Measurements from ENCODE around the gene GKN2.

Gene GKN2

DNA sequence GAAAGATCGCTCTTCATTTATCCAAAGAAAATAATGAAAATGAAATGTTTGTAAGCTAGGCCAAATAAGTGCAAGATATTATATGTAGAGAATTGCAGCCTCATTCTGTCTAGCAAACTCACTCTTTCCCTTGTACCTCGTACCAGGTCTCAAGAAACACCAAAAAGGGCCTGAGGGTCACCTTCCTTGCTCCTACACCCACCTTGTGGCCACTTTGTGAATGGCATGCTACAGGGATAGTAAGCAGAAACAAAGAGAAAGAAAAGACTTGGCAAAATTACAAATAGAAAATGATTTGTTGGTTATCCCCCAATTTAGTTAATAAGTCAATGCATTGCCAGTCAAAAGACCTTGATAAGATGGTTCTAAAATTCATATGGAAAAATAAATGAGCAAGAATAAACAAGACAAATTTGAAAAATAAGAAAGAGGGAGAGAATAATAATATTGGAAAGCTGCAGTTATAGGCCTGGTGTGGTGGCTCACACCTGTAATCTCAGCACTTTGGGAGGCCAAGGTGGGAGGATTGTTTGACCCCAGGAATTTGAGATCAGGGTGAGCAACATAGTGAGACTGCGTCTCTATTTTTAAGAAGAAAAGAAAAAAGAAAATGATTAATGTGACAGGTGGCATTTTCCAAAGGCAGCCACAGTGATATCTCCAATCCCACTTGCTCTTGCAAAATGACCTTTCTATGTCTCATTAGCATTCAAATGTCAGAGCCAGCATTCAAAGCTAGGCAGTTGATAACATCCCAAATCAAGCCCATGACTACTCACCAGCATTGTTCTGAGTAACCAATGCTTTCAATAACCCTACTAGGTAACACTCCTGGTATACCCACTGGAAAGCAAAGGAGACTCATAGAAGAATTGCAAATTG is 42.7 kb downstream of the GKN2 start:
- ChIA-PET CTCF (interaction anchor here (0.8 to 4.5 kb wide), 19 partner anchors 10 to 446 kb away, joined by 3 to 32 read pairs (median 4); no protein-coding TSS in a partner anchor), POLR2A (no interaction called here)
- 0% methylated on average over 1 of the region's 3 CpGs for WGBS (ENCODE audit: insufficient coverage)
- H3K9me3 ChIP-seq (ENCODE audit: control extremely low read depth in 1 of 5, control insufficient read depth in 4 of 5, insufficient read depth in 2 of 5, low read depth in 1 of 5, low read length in 4 of 5) = no peaks in the 10 kb centered on the region
- H3K27me3 ChIP-seq (replicated peaks in 2 of 5; ENCODE audit: control insufficient read depth in 4 of 5, insufficient read depth in 5 of 5, low read length in 4 of 5) = no peaks in the 10 kb centered on the region
- H3K36me3 ChIP-seq (ENCODE audit: control insufficient read depth in 4 of 4, insufficient read depth in 4 of 4, low read length in 3 of 4) = no peaks in the 10 kb centered on the region
- H3K27ac ChIP-seq (ENCODE audit: insufficient read depth in 1 of 2, low read depth in 1 of 2, low read length in 2 of 2, poor library complexity in 1 of 2, severe bottlenecking in 2 of 2) = no peak overlapping the region
- peak; percentile 85 to 91 (median 88) for DNase-seq
- H3K4me3 ChIP-seq (ENCODE audit: control insufficient read depth in 1 of 7, extremely low read depth in 1 of 7, insufficient read depth in 4 of 7, low read depth in 2 of 7, low read length in 6 of 7) = no peak overlapping the region
- H3K4me1 ChIP-seq (ENCODE audit: control extremely low read depth in 1 of 4, control insufficient read depth in 4 of 4, insufficient read depth in 4 of 4, low read length in 3 of 4) = peaks cover 11 to 74% (median 65%) of the 10 kb centered on the region in 4 experiments

GRCh38 chr2:68908392-68908970 is 44.2 kb downstream of the GKN2 start:
- Histone ChIP-seq H3K4me3 (ENCODE audit: control insufficient read depth in 1 of 7, extremely low read depth in 1 of 7, insufficient read depth in 4 of 7, low read depth in 2 of 7, low read length in 6 of 7) (peak overlapping the region in 3 of 7 experiments; percentile 5 to 54 (median 52)), H3K27ac (ENCODE audit: insufficient read depth in 1 of 2, low read depth in 1 of 2, low read length in 2 of 2, poor library complexity in 1 of 2, severe bottlenecking in 2 of 2) (peak overlapping the region in 1 of 2 experiments; percentile 69), H3K36me3 (ENCODE audit: control insufficient read depth in 4 of 4, insufficient read depth in 4 of 4, low read length in 3 of 4) (no peaks in the 10 kb centered on the region), H3K4me1 (ENCODE audit: control extremely low read depth in 1 of 4, control insufficient read depth in 4 of 4, insufficient read depth in 4 of 4, low read length in 3 of 4) (peaks cover 11 to 61% (median 53%) of the 10 kb centered on the region in 4 experiments), H3K9me3 (ENCODE audit: control extremely low read depth in 1 of 5, control insufficient read depth in 4 of 5, insufficient read depth in 2 of 5, low read depth in 1 of 5, low read length in 4 of 5) (no peaks in the 10 kb centered on the region), H3K27me3 (replicated peaks in 2 of 5; ENCODE audit: control insufficient read depth in 4 of 5, insufficient read depth in 5 of 5, low read length in 4 of 5) (no peaks in the 10 kb centered on the region)
- 2% methylated on average over 4 of the region's 5 CpGs for WGBS (ENCODE audit: insufficient coverage)
- ChIA-PET POLR2A (interaction anchor here (1.1 kb wide), 1 partner anchor 19 kb away, joined by 4 read pairs; no protein-coding TSS in a partner anchor), CTCF (interaction anchor here (0.6 to 4.5 kb wide), 29 partner anchors 12 to 645 kb away, joined by 3 to 32 read pairs (median 4); partner anchors contain the start of gene ARHGAP25)
- DNase-seq = peak; percentile 93 to 99 (median 99)

- peak overlapping the region in 1 of 7 experiments; percentile 19 for H3K4me3 ChIP-seq (ENCODE audit: control insufficient read depth in 1 of 7, extremely low read depth in 1 of 7, insufficient read depth in 4 of 7, low read depth in 2 of 7, low read length in 6 of 7)
- H3K27ac ChIP-seq (ENCODE audit: insufficient read depth in 1 of 2, low read depth in 1 of 2, low read length in 2 of 2, poor library complexity in 1 of 2, severe bottlenecking in 2 of 2) = peak overlapping the region in 1 of 2 experiments; percentile 18
- no peaks in the 10 kb centered on the region for H3K27me3 ChIP-seq (replicated peaks in 2 of 5; ENCODE audit: control insufficient read depth in 4 of 5, insufficient read depth in 5 of 5, low read length in 4 of 5)
- DNase-seq = no peak
- WGBS (ENCODE audit: insufficient coverage) = 83% methylated on average over 3 of the region's 4 CpGs
- no peaks in the 10 kb centered on the region for H3K36me3 ChIP-seq (ENCODE audit: control insufficient read depth in 4 of 4, insufficient read depth in 4 of 4, low read length in 3 of 4)
- ChIA-PET POLR2A (interaction anchor here (1.1 kb wide), 1 partner anchor 19 kb away, joined by 4 read pairs; no protein-coding TSS in a partner anchor), CTCF (interaction anchor here (0.8 to 4.5 kb wide), 27 partner anchors 11 to 444 kb away, joined by 3 to 32 read pairs (median 4); partner anchors contain the start of gene ARHGAP25)
- no peaks in the 10 kb centered on the region for H3K9me3 ChIP-seq (ENCODE audit: control extremely low read depth in 1 of 5, control insufficient read depth in 4 of 5, insufficient read depth in 2 of 5, low read depth in 1 of 5, low read length in 4 of 5)
- peaks cover 11 to 55% (median 47%) of the 10 kb centered on the region in 4 experiments for H3K4me1 ChIP-seq (ENCODE audit: control extremely low read depth in 1 of 4, control insufficient read depth in 4 of 4, insufficient read depth in 4 of 4, low read length in 3 of 4)
Measured at GRCh38 chr2:68907920-68908253, 44.8 kb downstream of the GKN2 start.

DNA sequence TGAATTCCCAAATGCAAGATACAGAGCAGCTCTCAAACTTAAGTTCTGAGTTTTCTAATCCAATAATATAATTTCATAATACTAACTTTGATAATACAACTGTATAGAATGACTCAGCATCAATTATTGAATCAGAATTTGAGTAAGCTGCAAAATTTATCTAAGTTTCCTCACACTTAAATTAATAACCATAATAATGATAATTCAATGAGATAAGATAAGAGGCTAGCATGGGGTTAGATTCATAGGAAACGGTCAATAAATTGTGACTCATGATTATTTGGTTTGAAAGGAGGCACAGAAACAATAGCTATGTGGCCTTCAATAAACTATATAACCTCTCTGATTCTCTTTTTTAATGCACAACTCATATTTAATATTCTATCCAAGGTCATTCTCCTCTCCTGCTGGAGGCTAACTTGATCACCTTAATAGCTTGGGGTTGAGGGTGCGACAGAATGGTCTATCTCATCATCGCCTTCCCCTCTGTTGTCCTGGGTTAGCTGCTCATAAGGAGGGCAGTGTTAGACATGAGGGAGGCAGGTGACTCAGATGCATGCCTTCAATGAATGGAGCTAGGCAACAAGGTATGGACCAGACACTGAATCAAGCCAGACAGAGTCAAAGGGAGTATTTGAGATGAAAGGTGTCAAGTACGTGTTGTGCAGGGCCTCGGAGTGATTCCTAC is 45.3 kb downstream of the GKN2 start:
- DNase-seq = no peak
- ChIA-PET POLR2A (interaction anchor here (1.1 kb wide), 1 partner anchor 18 kb away, joined by 4 read pairs; no protein-coding TSS in a partner anchor), CTCF (interaction anchor here (0.8 to 4.5 kb wide), 28 partner anchors 10 to 443 kb away, joined by 3 to 32 read pairs (median 4); partner anchors contain the start of gene ARHGAP25)
- Histone ChIP-seq H3K36me3 (ENCODE audit: control insufficient read depth in 4 of 4, insufficient read depth in 4 of 4, low read length in 3 of 4) (no peaks in the 10 kb centered on the region), H3K27me3 (replicated peaks in 2 of 5; ENCODE audit: control insufficient read depth in 4 of 5, insufficient read depth in 5 of 5, low read length in 4 of 5) (no peaks in the 10 kb centered on the region), H3K27ac (ENCODE audit: insufficient read depth in 1 of 2, low read depth in 1 of 2, low read length in 2 of 2, poor library complexity in 1 of 2, severe bottlenecking in 2 of 2) (peak overlapping the region in 1 of 2 experiments; percentile 18), H3K4me3 (ENCODE audit: control insufficient read depth in 1 of 7, extremely low read depth in 1 of 7, insufficient read depth in 4 of 7, low read depth in 2 of 7, low read length in 6 of 7) (no peak overlapping the region), H3K4me1 (ENCODE audit: control extremely low read depth in 1 of 4, control insufficient read depth in 4 of 4, insufficient read depth in 4 of 4, low read length in 3 of 4) (peaks cover 11 to 50% (median 42%) of the 10 kb centered on the region in 4 experiments), H3K9me3 (ENCODE audit: control extremely low read depth in 1 of 5, control insufficient read depth in 4 of 5, insufficient read depth in 2 of 5, low read depth in 1 of 5, low read length in 4 of 5) (no peaks in the 10 kb centered on the region)
- WGBS (ENCODE audit: insufficient coverage) = 100% methylated on average over 4 of the region's 5 CpGs

- no peaks in the 10 kb centered on the region for H3K36me3 ChIP-seq (ENCODE audit: control insufficient read depth in 4 of 4, insufficient read depth in 4 of 4, low read length in 3 of 4)
- ChIA-PET CTCF (interaction anchor here (0.9 to 4.5 kb wide), 10 partner anchors 9 to 198 kb away, joined by 3 to 32 read pairs (median 7); no protein-coding TSS in a partner anchor), POLR2A (no interaction called here)
- no peak for DNase-seq
- WGBS (ENCODE audit: insufficient coverage) = 67% methylated on average over 1 of the region's 3 CpGs
- no peak overlapping the region for H3K27ac ChIP-seq (ENCODE audit: insufficient read depth in 1 of 2, low read depth in 1 of 2, low read length in 2 of 2, poor library complexity in 1 of 2, severe bottlenecking in 2 of 2)
- no peaks in the 10 kb centered on the region for H3K27me3 ChIP-seq (replicated peaks in 2 of 5; ENCODE audit: control insufficient read depth in 4 of 5, insufficient read depth in 5 of 5, low read length in 4 of 5)
- no peak overlapping the region for H3K4me3 ChIP-seq (ENCODE audit: control insufficient read depth in 1 of 7, extremely low read depth in 1 of 7, insufficient read depth in 4 of 7, low read depth in 2 of 7, low read length in 6 of 7)
- peaks cover 0 to under 1% (median 0%) of the 10 kb centered on the region in 5 experiments for H3K9me3 ChIP-seq (ENCODE audit: control extremely low read depth in 1 of 5, control insufficient read depth in 4 of 5, insufficient read depth in 2 of 5, low read depth in 1 of 5, low read length in 4 of 5)
- H3K4me1 ChIP-seq (ENCODE audit: control extremely low read depth in 1 of 4, control insufficient read depth in 4 of 4, insufficient read depth in 4 of 4, low read length in 3 of 4) = peaks cover 8 to 43% (median 35%) of the 10 kb centered on the region in 4 experiments
Measured at GRCh38 chr2:68906716-68907115, 46.0 kb downstream of the GKN2 start.

GRCh38 chr2:68905116-68905515 is 47.6 kb downstream of the GKN2 start:
- Histone ChIP-seq H3K27ac (ENCODE audit: insufficient read depth in 1 of 2, low read depth in 1 of 2, low read length in 2 of 2, poor library complexity in 1 of 2, severe bottlenecking in 2 of 2) (no peak overlapping the region), H3K36me3 (ENCODE audit: control insufficient read depth in 4 of 4, insufficient read depth in 4 of 4, low read length in 3 of 4) (no peaks in the 10 kb centered on the region), H3K27me3 (replicated peaks in 2 of 5; ENCODE audit: control insufficient read depth in 4 of 5, insufficient read depth in 5 of 5, low read length in 4 of 5) (no peaks in the 10 kb centered on the region), H3K4me3 (ENCODE audit: control insufficient read depth in 1 of 7, extremely low read depth in 1 of 7, insufficient read depth in 4 of 7, low read depth in 2 of 7, low read length in 6 of 7) (no peak overlapping the region), H3K9me3 (ENCODE audit: control extremely low read depth in 1 of 5, control insufficient read depth in 4 of 5, insufficient read depth in 2 of 5, low read depth in 1 of 5, low read length in 4 of 5) (peaks cover 0 to 13% (median 2%) of the 10 kb centered on the region in 5 experiments), H3K4me1 (ENCODE audit: control extremely low read depth in 1 of 4, control insufficient read depth in 4 of 4, insufficient read depth in 4 of 4, low read length in 3 of 4) (peaks cover 8 to 29% (median 24%) of the 10 kb centered on the region in 4 experiments)
- POLR2A ChIA-PET = no interaction called here
- WGBS (ENCODE audit: insufficient coverage) = 100% methylated on average over 1 of the region's 2 CpGs
- DNase-seq = no peak
- CTCF ChIA-PET = no interaction called here

Measured in common myeloid progenitor, CD34-positive (primary cell).